Fibroblast of mammary gland (primary cell): ENCODE results near the gene TEX14.

Experiments used
- DNase-seq: peaks from one replicate; pipeline ENCODE4 v3.0.0-alpha.2; 2010; ENCODE audit warnings: low read depth
- H3K4me3 ChIP-seq: 2 replicates; pipeline ENCODE4 v1.5.1; 2011; ENCODE audit warnings: low read depth, mild to moderate bottlenecking, low read length, moderate library complexity; ENCODE audit not compliant: control insufficient read depth
- CTCF ChIP-seq: conservative IDR thresholded peaks from 2 replicates; pipeline ENCODE4 v1.5.1; 2011; ENCODE audit warnings: low read depth, low read length, inconsistent platforms; ENCODE audit not compliant: control insufficient read depth, insufficient read depth

Gene TEX14

GRCh38 chr17:58618336-58618735 is 73.5 kb downstream of the TEX14 start:
- no peak overlapping the region for H3K4me3 ChIP-seq
- no peak for TF ChIP-seq CTCF
- DNase-seq = no peak

GRCh38 chr17:58617563-58617962 is 74.3 kb downstream of the TEX14 start:
- DNase-seq = no peak
- no peak for TF ChIP-seq CTCF
- H3K4me3 ChIP-seq = no peak overlapping the region

- no peak for DNase-seq
Observed at GRCh38 chr17:58615768-58616659, 75.8 kb downstream of the TEX14 start.

GRCh38 chr17:58614859-58615459 is 76.9 kb downstream of the TEX14 start:
- no peak for DNase-seq
- TF ChIP-seq CTCF = no peak
- no peak overlapping the region for H3K4me3 ChIP-seq

More at GRCh38 chr17:58615768-58616659, 75.8 kb downstream of the TEX14 start:
- H3K4me3 ChIP-seq = no peak overlapping the region
- TF ChIP-seq CTCF = no peak

- TF ChIP-seq CTCF = no peak
- no peak for DNase-seq
- no peak overlapping the region for H3K4me3 ChIP-seq
Observed at GRCh38 chr17:58611331-58611730, 80.5 kb downstream of the TEX14 start.

GRCh38 chr17:58606934-58607333 is 84.9 kb downstream of the TEX14 start:
- TF ChIP-seq CTCF = no peak
- H3K4me3 ChIP-seq = no peak overlapping the region
- DNase-seq = no peak
